NB4 (cell line): Measurements from ENCODE around the gene ACSM6.

Experiments
- CTCF ChIP-seq: IDR thresholded peaks from one replicate; pipeline ENCODE4 v1.5.1; 2012; ENCODE audit warnings: low read depth, low read length
- MAX ChIP-seq: IDR thresholded peaks from 2 replicates; pipeline ENCODE4 v1.6.1; 2011; ENCODE audit warnings: low read depth, low read length

GRCh38 chr10:95245425-95246055 is 51.5 kb downstream of the ACSM6 start:
- TF ChIP-seq CTCF (no peak), MAX (no peak)
